Fibroblast of lung (primary cell): ENCODE data around the gene EPHB1.

Experiments used
- CTCF ChIP-seq, 2 donors: IDR thresholded peaks in 1 of 2; conservative IDR thresholded peaks in 1 of 2; 1 replicate in 1 of 2; 2 replicates in 1 of 2; pipeline ENCODE4 v1.5.1; 2011 to 2012; ENCODE audit warnings: low read length in 2 of 2, control low read depth in 1 of 2, inconsistent platforms in 1 of 2, low read depth in 1 of 2, mild to moderate bottlenecking in 1 of 2
- EZH2 ChIP-seq: IDR thresholded peaks from 2 replicates; pipeline ENCODE4 v1.5.1; 2012; ENCODE audit warnings: low read length, control low read depth, mild to moderate bottlenecking; ENCODE audit errors: missing control alignments

- no peak for TF ChIP-seq CTCF (conservative IDR thresholded peaks at IDR 0.05 in 1 of 2, IDR thresholded peaks at IDR 0.05 in 1 of 2; ENCODE audit: low read depth in 1 of 2, low read length in 2 of 2)
- no peak for TF ChIP-seq EZH2
Measured at GRCh38 chr3:135143474-135143873, 348.4 kb downstream of the EPHB1 start.
